HCT116 (cell line): ENCODE measurements around the gene CIART. TPM values are rescaled to one million over a fixed set of nuclear protein-coding genes. Genes with fewer than 3 reads are reported as not detected.

Experiments
- ATAC-seq: fragments of 200-7000 bp; cut with Tn5 transposase; 2 replicates; pipeline ENCODE4 v1.9.1; 2020; ENCODE audit warnings: mild to moderate bottlenecking, moderate library complexity
- BruUV-seq: library from RNA; stranded (reverse); fragments of 400-500 nt; replicated peaks from 2 replicates; lab custom pipeline; 2021; lab: Mats Ljungman, UMichigan
- CTCF ChIA-PET: fragments of 300-600 bp; sonication (Branson Sonifier 250); formaldehyde crosslinking; loops from one replicate; lab custom pipeline; 2021; ENCODE audit warnings: antibody characterized with exemption; lab: Charles Lee
- POLR2A ChIA-PET: fragments of 300-600, 350-600 bp; sonication (Branson Sonifier 250); formaldehyde crosslinking; loops from one replicate; lab custom pipeline; 2021; ENCODE audit warnings: antibody characterized with exemption; lab: Charles Lee
- RAD21 ChIA-PET, 2 experiments: fragments of 300-600 bp; sonication (Branson Sonifier 250); formaldehyde crosslinking; loops; one replicate each; lab custom pipeline; 2023; ENCODE audit warnings: low total read pairs in 2 of 2; ENCODE audit not compliant: uncharacterized antibody in 2 of 2, unreplicated experiment in 2 of 2, low non-redundant PET in 1 of 2; lab: Charles Lee
- DNase-seq: peaks from one replicate; pipeline ENCODE4 v3.0.0-alpha.2; 2010; ENCODE audit warnings: low read depth, low spot score
- H2AFZ ChIP-seq: fragments of 200-600 bp; shearing (Covaris generic), sonication (generic); 2 replicates; pipeline ENCODE4 v1.6.1; 2017; ENCODE audit warnings: low read depth, mixed run types, mixed read lengths, antibody characterized with exemption, low read length; ENCODE audit not compliant: poor library complexity, severe bottlenecking
- H3K27ac ChIP-seq: 2 replicates; pipeline ENCODE4 v1.5.1; 2012; ENCODE audit warnings: low read depth, low read length
- H3K27me3 ChIP-seq: fragments of 200-600 bp; sonication (generic); 2 replicates; pipeline ENCODE4 v1.6.1; 2016; ENCODE audit warnings: mixed run types, low read length, mixed read lengths; ENCODE audit not compliant: insufficient read depth
- H3K36me3 ChIP-seq, 2 experiments: fragments of 200-500 bp in 1 of 2; fragments of 200-600 bp in 1 of 2; sonication (Bioruptor generic) in 1 of 2; sonication (generic) in 1 of 2; 2 replicates each; pipeline versions ENCODE4 v1.5.1 to v1.6.1; 2014 to 2016; ENCODE audit warnings: low read length in 2 of 2, inconsistent platforms in 1 of 2, mixed read lengths in 1 of 2, mixed run types in 1 of 2; ENCODE audit not compliant: insufficient read depth in 2 of 2, control insufficient read depth in 1 of 2
- H3K4me1 ChIP-seq, 2 experiments: fragments of 200-600 bp in 1 of 2; sonication (generic) in 1 of 2; 2 replicates each; pipeline versions ENCODE4 v1.5.1 to v1.6.1; 2012 to 2017; ENCODE audit warnings: low read length in 2 of 2, inconsistent platforms in 1 of 2, mild to moderate bottlenecking in 1 of 2, mixed read lengths in 1 of 2, mixed run types in 1 of 2, moderate library complexity in 1 of 2; ENCODE audit not compliant: insufficient read depth in 2 of 2, control insufficient read depth in 1 of 2
- H3K4me2 ChIP-seq: fragments of 200-600 bp; sonication (generic); 2 replicates; pipeline ENCODE4 v1.6.1; 2017; ENCODE audit warnings: mixed run types, low read length, mixed read lengths
- H3K4me3 ChIP-seq, 2 experiments: fragments of 200-600 bp in 1 of 2; sonication (generic) in 1 of 2; replicated peaks in 1 of 2; 2 replicates each; pipeline ENCODE4 v1.5.1; 2011 to 2016; ENCODE audit warnings: low read length in 2 of 2, control low read depth in 1 of 2, low read depth in 1 of 2, mild to moderate bottlenecking in 1 of 2, mixed read lengths in 1 of 2, mixed run types in 1 of 2
- H3K79me2 ChIP-seq: fragments of 200-600 bp; sonication (generic); 2 replicates; pipeline ENCODE4 v1.6.1; 2017; ENCODE audit warnings: mild to moderate bottlenecking, mixed run types, low read length, moderate library complexity, mixed read lengths; ENCODE audit not compliant: insufficient read depth
- H3K9ac ChIP-seq: fragments of 200-600 bp; sonication (generic); 2 replicates; pipeline ENCODE4 v1.6.1; 2016; ENCODE audit warnings: low read length, mixed read lengths
- H3K9me2 ChIP-seq: fragments of 200-600 bp; sonication (generic), shearing (Covaris generic); 2 replicates; pipeline ENCODE4 v1.6.1; 2017; ENCODE audit warnings: mixed run types, mild to moderate bottlenecking, moderate library complexity; ENCODE audit not compliant: insufficient read depth
- H3K9me3 ChIP-seq, 2 experiments: fragments of 200-500 bp in 1 of 2; fragments of 200-600 bp in 1 of 2; sonication (Bioruptor generic) in 1 of 2; sonication (generic) in 1 of 2; 2 replicates each; pipeline ENCODE4 v1.6.1; 2014 to 2017; ENCODE audit warnings: low read length in 2 of 2, mixed read lengths in 2 of 2, inconsistent platforms in 1 of 2, low read depth in 1 of 2, mild to moderate bottlenecking in 1 of 2, mixed run types in 1 of 2, moderate library complexity in 1 of 2; ENCODE audit not compliant: control insufficient read depth in 1 of 2, insufficient read depth in 1 of 2
- H4K20me1 ChIP-seq: fragments of 200-600 bp; sonication (generic), shearing (Covaris generic); 2 replicates; pipeline ENCODE4 v1.6.1; 2017; ENCODE audit warnings: mixed run types, mild to moderate bottlenecking, moderate library complexity; ENCODE audit not compliant: insufficient read depth
- ATF3 ChIP-seq: IDR thresholded peaks from 2 replicates; pipeline ENCODE4 v1.6.1; 2012
- CBX3 ChIP-seq: IDR thresholded peaks from 2 replicates; pipeline ENCODE4 v1.6.1; 2012; ENCODE audit warnings: low read depth
- CEBPB ChIP-seq: IDR thresholded peaks from 2 replicates; pipeline ENCODE4 v1.6.1; 2012; ENCODE audit warnings: low read depth
- EGR1 ChIP-seq: IDR thresholded peaks from 2 replicates; pipeline ENCODE4 v1.6.1; 2012; ENCODE audit warnings: low read depth
- EZH2 ChIP-seq: fragments of 200-600 bp; sonication (generic); IDR thresholded peaks from 2 replicates; pipeline ENCODE4 v1.6.1; 2017; ENCODE audit warnings: antibody characterized with exemption, mixed run types
- EZH2phosphoT487 ChIP-seq: fragments of 200-600 bp; IDR thresholded peaks from 2 replicates; pipeline ENCODE4 v1.6.1; 2018; ENCODE audit warnings: antibody characterized with exemption, borderline replicate concordance
- FOSL1 ChIP-seq: IDR thresholded peaks from 2 replicates; pipeline ENCODE4 v1.6.1; 2012; ENCODE audit warnings: low read depth
- MAX ChIP-seq: IDR thresholded peaks from 2 replicates; pipeline ENCODE4 v1.6.1; 2012
- POLR2A ChIP-seq: IDR thresholded peaks from 2 replicates; pipeline ENCODE4 v1.7.0; 2011; ENCODE audit warnings: borderline replicate concordance; ENCODE audit not compliant: insufficient read depth, insufficient read length; ENCODE audit errors: extremely low read depth
- POLR2AphosphoS5 ChIP-seq: IDR thresholded peaks from 2 replicates; pipeline ENCODE4 v1.6.1; 2011; ENCODE audit warnings: mild to moderate bottlenecking, low read depth, low read length, moderate library complexity
- REST ChIP-seq: IDR thresholded peaks from 2 replicates; pipeline ENCODE4 v1.6.1; 2012; ENCODE audit warnings: low read depth
- SIN3A ChIP-seq: IDR thresholded peaks from 2 replicates; pipeline ENCODE4 v1.6.1; 2012; ENCODE audit warnings: low read depth
- SP1 ChIP-seq: IDR thresholded peaks from 2 replicates; pipeline ENCODE4 v1.6.1; 2012; ENCODE audit warnings: low read depth
- SRF ChIP-seq: IDR thresholded peaks from 2 replicates; pipeline ENCODE4 v1.6.1; 2012; ENCODE audit warnings: low read depth
- YY1 ChIP-seq: IDR thresholded peaks from 2 replicates; pipeline ENCODE4 v1.6.1; 2011; ENCODE audit warnings: low read length, low read depth, moderate library complexity, mild to moderate bottlenecking; ENCODE audit not compliant: insufficient replicate concordance; ENCODE audit errors: extremely low read depth
- ZBTB33 ChIP-seq: IDR thresholded peaks from 2 replicates; pipeline ENCODE4 v1.6.1; 2011; ENCODE audit warnings: mild to moderate bottlenecking, low read length, moderate library complexity; ENCODE audit not compliant: insufficient replicate concordance; ENCODE audit errors: extremely low read depth
- ZFX ChIP-seq: fragments of 450-650 bp; IDR thresholded peaks from 2 replicates; pipeline ENCODE4 v1.6.1; 2017
- intact Hi-C: fragments of 100-400 bp; cut with micrococcal nuclease; formaldehyde crosslinking; loops from 2 replicates; pipeline ENCODE4 v1.10.0; 2022
- total RNA-seq: library from RNA; stranded (reverse); gene quantifications from one replicate; pipeline ENCODE4 v1.2.1, GENCODE V29; 2021; ENCODE audit not compliant: unreplicated experiment

Gene CIART
- total RNA-seq, 1 experiment from 2014 or later = 0.22 TPM

GRCh38 chr1:150295476-150295875 lies 13.1 kb downstream of the CIART start:
- no peaks in the 10 kb centered on the region for H4K20me1 ChIP-seq
- no peak overlapping the region for H2AFZ ChIP-seq
- ATAC-seq = no peak
- H3K9me2 ChIP-seq = no peaks in the 10 kb centered on the region
- no peak for DNase-seq
- peaks cover 8 to 16% of the 10 kb centered on the region in 2 experiments; a peak in 3 of 4 replicates for H3K4me1 ChIP-seq
- CTCF ChIA-PET = no interaction called here
- H3K36me3 ChIP-seq = peaks cover 9 to 23% of the 10 kb centered on the region in 2 experiments; a peak in 3 of 4 replicates
- H3K27ac ChIP-seq = no peak overlapping the region
- TF ChIP-seq POLR2A = no peak
- TF ChIP-seq EGR1 = no peak
- TF ChIP-seq MAX = no peak
- no peak for TF ChIP-seq YY1
- TF ChIP-seq FOSL1 = no peak
- TF ChIP-seq EZH2 = no peak
- no peak for TF ChIP-seq SIN3A
- TF ChIP-seq SP1 = no peak
- no peak for TF ChIP-seq ZFX
- TF ChIP-seq EZH2phosphoT487 = no peak
- no peak for TF ChIP-seq CBX3
- TF ChIP-seq REST = no peak
- no peak for TF ChIP-seq ZBTB33
- TF ChIP-seq CEBPB = no peak
- no peak for TF ChIP-seq ATF3
- TF ChIP-seq POLR2AphosphoS5 = no peak
- TF ChIP-seq SRF = no peak
- RAD21 ChIA-PET = no interaction called here
- H3K9me3 ChIP-seq = no peaks in the 10 kb centered on the region
- intact Hi-C loops = no loop called here
- H3K4me3 ChIP-seq = no peak overlapping the region
- H3K27me3 ChIP-seq = no peaks in the 10 kb centered on the region
- peaks cover 65% of the 10 kb centered on the region for H3K79me2 ChIP-seq
- TSS peak; percentile 28 for BruUV-seq
- H3K9ac ChIP-seq = no peak overlapping the region
- POLR2A ChIA-PET = interaction anchor here (1.2 kb wide), 1 partner anchor 14 kb away, joined by 4 read pairs; no protein-coding TSS in a partner anchor
- H3K4me2 ChIP-seq = peak overlapping the region; percentile 74; the same call in 1 of the 2 replicates
